Right lobe of liver (tissue), 6 donors: Measurements from ENCODE around the gene ATG9B. TPM values are rescaled to one million over a fixed set of nuclear protein-coding genes. Genes with fewer than 3 reads are reported as not detected.

ENCODE experiments used
- ATAC-seq, 4 donors: fragments of 200-7000 bp; cut with Tn5 transposase; one replicate each; pipeline ENCODE4 v1.9.1; 2020; ENCODE audit warnings: mild to moderate bottlenecking in 4 of 4, moderate library complexity in 4 of 4
- DNase-seq, 3 donors: peaks; one replicate each; pipeline ENCODE4 v3.0.0-alpha.2; 2020
- H3K27ac ChIP-seq, 3 donors: fragments of 200-600 bp; one replicate each; pipeline ENCODE4 v1.8.0; 2022
- H3K27me3 ChIP-seq, 2 donors: fragments of 200-600 bp; one replicate each; pipeline ENCODE4 v1.8.0; 2022
- H3K36me3 ChIP-seq, 4 donors: fragments of 200-600 bp; sonication (generic) in 1 of 4; one replicate each; pipeline versions ENCODE4 v1.5.1 to v1.8.0; 2017 to 2022; ENCODE audit warnings: control low read depth in 1 of 4
- H3K4me1 ChIP-seq, 4 donors: fragments of 200-600 bp; sonication (generic) in 1 of 4; one replicate each; pipeline versions ENCODE4 v1.5.1 to v1.8.0; 2017 to 2022; ENCODE audit warnings: control low read depth in 1 of 4
- H3K4me3 ChIP-seq, 3 donors: fragments of 200-600 bp; one replicate each; pipeline ENCODE4 v1.8.0; 2022
- H3K9me3 ChIP-seq, 4 donors: fragments of 200-600 bp; sonication (generic) in 1 of 4; one replicate each; pipeline versions ENCODE4 v1.5.1 to v1.8.0; 2017 to 2022; ENCODE audit warnings: control low read depth in 1 of 4
- POLR2A ChIP-seq: fragments of 450-650 bp; IDR thresholded peaks from one replicate; pipeline ENCODE4 v1.6.1; 2017; ENCODE audit warnings: antibody characterized with exemption, mild to moderate bottlenecking
- WGBS: methylation state at CpG from one replicate; pipeline ENCODE4 v1.1.6; 2018; ENCODE audit warnings: low coverage, low lambda C conversion rate; ENCODE audit not compliant: insufficient coverage; ENCODE audit errors: missing lambda C conversion rate; 5-methylcytosine and 5-hydroxymethylcytosine counted together
- intact Hi-C, 2 donors: fragments of 100-400 bp; cut with DNase I; formaldehyde crosslinking; loops; one replicate each; pipeline versions ENCODE4 v1.11.2 to v1.14.1; 2022
- total RNA-seq, 6 experiments: library from RNA; depleted of rRNA in 2 of 6; stranded (reverse); fragments of >200 nt in 2 of 6; fragmentation: NEBNext Ultra II Directional in 3 of 6; extraction: Animal tissue kit (Norgen Biotek cat#: 25700) in 3 of 6; gene quantifications; one replicate each; pipeline versions ENCODE4 v1.1.0 to v1.2.4, GENCODE V29; 2016 to 2023
- TF ChIP-seq, protein P1 (sequence below), 4 donors: fragments of 200-600 bp in 3 of 4; fragments of 450-650 bp in 1 of 4; IDR thresholded peaks; one replicate each; pipeline versions ENCODE4 v1.5.1 to v1.8.0; 2016 to 2022; ENCODE audit warnings: antibody characterized with exemption in 4 of 4, mild to moderate bottlenecking in 2 of 4
- donor health status: DM: no; HTN: yes; CAD: no.
- donor health status: DM: no; HTN: no; CAD: no.
- donor health status: DM: no; HTN: no; CAD: no.
- donor health status: DM: no; HTN: yes; CAD: no.
- donor health status: DM: no; HTN: yes; CAD: no.

ATG9B gene
- total RNA-seq, 6 experiments from 2014 or later = 0.40 TPM; not detected in 5

DNA sequence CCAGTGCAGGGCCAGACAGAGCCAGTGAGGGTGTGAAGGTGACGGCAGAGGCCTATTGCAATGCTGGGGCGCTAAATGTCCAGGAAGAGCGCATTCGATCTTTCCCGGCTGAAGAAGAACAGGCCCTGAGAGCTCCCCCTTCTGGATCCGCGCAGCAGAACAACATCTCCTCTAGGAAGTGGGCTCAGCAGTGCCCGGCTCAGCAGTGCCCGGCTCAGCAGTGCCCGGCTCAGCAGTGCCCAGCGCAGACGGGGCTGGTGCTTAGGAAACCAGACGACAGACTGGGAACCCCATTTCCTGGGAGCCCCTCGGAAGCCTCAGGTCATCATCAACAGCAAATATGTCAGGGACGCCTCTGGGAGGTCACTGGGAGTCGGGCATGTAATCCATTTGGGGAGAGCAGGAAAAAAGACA, 38.2 kb downstream of the ATG9B start:
- Histone ChIP-seq H3K4me3 (no peak overlapping the region), H3K4me1 (no peaks in the 10 kb centered on the region), H3K27ac (no peak overlapping the region), H3K9me3 (no peaks in the 10 kb centered on the region), H3K36me3 (no peaks in the 10 kb centered on the region), H3K27me3 (no peaks in the 10 kb centered on the region)
- DNase-seq (peak in 2 of 3 donors; percentile 53 to 62), ATAC-seq (peak; percentile 56 to 73 (median 64))
- 15% methylated on average over 5 of the region's 16 CpGs for WGBS
- TF ChIP-seq, protein P1, sequence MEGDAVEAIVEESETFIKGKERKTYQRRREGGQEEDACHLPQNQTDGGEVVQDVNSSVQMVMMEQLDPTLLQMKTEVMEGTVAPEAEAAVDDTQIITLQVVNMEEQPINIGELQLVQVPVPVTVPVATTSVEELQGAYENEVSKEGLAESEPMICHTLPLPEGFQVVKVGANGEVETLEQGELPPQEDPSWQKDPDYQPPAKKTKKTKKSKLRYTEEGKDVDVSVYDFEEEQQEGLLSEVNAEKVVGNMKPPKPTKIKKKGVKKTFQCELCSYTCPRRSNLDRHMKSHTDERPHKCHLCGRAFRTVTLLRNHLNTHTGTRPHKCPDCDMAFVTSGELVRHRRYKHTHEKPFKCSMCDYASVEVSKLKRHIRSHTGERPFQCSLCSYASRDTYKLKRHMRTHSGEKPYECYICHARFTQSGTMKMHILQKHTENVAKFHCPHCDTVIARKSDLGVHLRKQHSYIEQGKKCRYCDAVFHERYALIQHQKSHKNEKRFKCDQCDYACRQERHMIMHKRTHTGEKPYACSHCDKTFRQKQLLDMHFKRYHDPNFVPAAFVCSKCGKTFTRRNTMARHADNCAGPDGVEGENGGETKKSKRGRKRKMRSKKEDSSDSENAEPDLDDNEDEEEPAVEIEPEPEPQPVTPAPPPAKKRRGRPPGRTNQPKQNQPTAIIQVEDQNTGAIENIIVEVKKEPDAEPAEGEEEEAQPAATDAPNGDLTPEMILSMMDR (IDR thresholded peaks at IDR 0.05) = peak; percentile 44 to 68 (median 58)
- TF ChIP-seq POLR2A = no peak
- intact Hi-C loops = loop anchor here in 1 of 2 donors (10.0 kb wide), 1 partner anchor 91 kb away; no protein-coding TSS in a partner anchor

- Histone ChIP-seq H3K4me1 (no peaks in the 10 kb centered on the region), H3K27me3 (no peaks in the 10 kb centered on the region), H3K4me3 (no peak overlapping the region), H3K9me3 (no peaks in the 10 kb centered on the region), H3K27ac (no peak overlapping the region), H3K36me3 (no peaks in the 10 kb centered on the region)
- intact Hi-C loops = loop anchor here in 1 of 2 donors (10.0 kb wide), 1 partner anchor 89 kb away; no protein-coding TSS in a partner anchor
- peak in 1 of 3 donors; percentile 40 for DNase-seq
- peak in 1 of 4 donors; percentile 31 for ATAC-seq
- 0% methylated on average over 2 of the region's 2 CpGs for WGBS
- TF ChIP-seq, protein P1 (IDR thresholded peaks at IDR 0.05) = no peak
- no peak for TF ChIP-seq POLR2A
Measured at GRCh38 chr7:150983893-150984368, 40.4 kb downstream of the ATG9B start.

DNA sequence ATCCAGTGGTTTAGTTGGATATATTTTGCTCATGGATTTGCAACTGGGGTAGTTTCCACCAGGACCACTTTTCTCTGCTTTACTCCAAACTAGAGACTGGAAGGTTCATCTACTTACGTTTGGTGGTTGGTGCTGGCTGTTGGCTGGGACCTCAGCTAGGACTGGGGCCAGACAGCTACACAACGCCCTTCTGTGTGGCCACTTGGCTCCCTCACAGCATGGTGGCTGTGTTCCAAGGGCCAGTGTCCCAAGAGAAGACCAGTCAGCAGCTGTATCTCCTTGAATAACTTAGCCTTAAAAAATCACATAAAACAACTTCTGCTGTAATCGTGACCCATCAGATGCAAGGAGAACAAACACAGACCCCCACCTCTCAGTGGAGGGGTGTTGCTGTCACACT, 41.9 kb downstream of the ATG9B start:
- DNase-seq (peak in 1 of 3 donors; percentile 51), ATAC-seq (no peak)
- TF ChIP-seq POLR2A = no peak
- TF ChIP-seq, protein P1 (IDR thresholded peaks at IDR 0.05) = no peak
- WGBS = 19% methylated on average over 3 of the region's 3 CpGs
- H3K9me3 ChIP-seq = no peaks in the 10 kb centered on the region
- intact Hi-C loops = loop anchor here in 1 of 2 donors (10.0 kb wide), 1 partner anchor 88 kb away; no protein-coding TSS in a partner anchor
- H3K4me1 ChIP-seq = no peaks in the 10 kb centered on the region
- no peak overlapping the region for H3K4me3 ChIP-seq
- H3K27me3 ChIP-seq = no peaks in the 10 kb centered on the region
- no peak overlapping the region for H3K27ac ChIP-seq
- no peaks in the 10 kb centered on the region for H3K36me3 ChIP-seq

GRCh38 chr7:150981644-150982043, 42.6 kb downstream of the ATG9B start:
- Histone ChIP-seq H3K27ac (no peak overlapping the region), H3K36me3 (no peaks in the 10 kb centered on the region), H3K9me3 (no peaks in the 10 kb centered on the region), H3K4me1 (no peaks in the 10 kb centered on the region), H3K27me3 (no peaks in the 10 kb centered on the region), H3K4me3 (no peak overlapping the region)
- ATAC-seq = no peak
- WGBS = 68% methylated on average over 5 of the region's 6 CpGs
- intact Hi-C loops = loop anchor here in 1 of 2 donors (10.0 kb wide), 1 partner anchor 87 kb away; no protein-coding TSS in a partner anchor
- no peak for DNase-seq
- no peak for TF ChIP-seq POLR2A
- TF ChIP-seq, protein P1 (IDR thresholded peaks at IDR 0.05) = no peak
